Measurements from ENCODE around the gene SLC26A11.

DNA sequence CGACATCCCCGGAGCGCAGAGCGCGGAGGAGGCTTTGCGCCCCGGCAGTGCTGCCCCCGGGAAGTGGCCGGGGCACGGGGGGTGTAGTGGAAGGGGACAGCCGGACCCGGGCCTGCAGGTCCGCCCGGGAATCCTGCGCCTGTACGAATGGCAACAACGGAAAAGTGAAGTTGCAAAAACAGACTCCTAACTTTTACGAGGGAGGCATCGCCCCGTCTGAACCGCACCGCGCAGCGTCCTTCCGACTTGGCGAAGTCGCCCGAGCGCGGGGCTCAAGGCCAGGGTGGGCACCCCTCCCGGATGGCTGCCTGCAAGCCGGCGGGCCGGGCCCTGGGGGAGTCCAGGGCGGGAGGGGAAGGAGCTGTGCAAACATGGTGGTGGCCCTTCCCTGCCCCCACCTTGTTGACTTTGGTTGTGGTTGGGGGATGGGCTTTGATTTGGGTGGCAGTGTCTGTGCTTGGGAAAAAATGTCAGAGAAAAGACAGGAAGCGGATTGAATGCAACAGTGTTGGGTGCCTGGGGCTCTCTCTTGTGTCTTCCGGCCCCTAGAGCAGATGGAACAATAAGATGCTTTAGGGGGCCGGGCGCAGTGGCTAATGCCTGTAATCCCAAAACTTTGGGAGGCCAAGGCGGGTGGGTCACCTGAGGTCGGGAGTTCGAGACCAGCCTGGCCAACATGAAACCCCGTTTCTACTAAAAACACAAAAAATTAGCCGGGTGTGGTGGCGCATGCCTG, 41.1 kb downstream of the SLC26A11 start:
- TF ChIP-seq SP1 (IDR thresholded peaks at IDR 0.05) (no peak), FOXA1 (IDR thresholded peaks at IDR 0.05) (no peak), FOXK2 (IDR thresholded peaks at IDR 0.05) (no peak), BHLHE40 (IDR thresholded peaks at IDR 0.05; ENCODE audit: borderline replicate concordance) (no peak), ZNF384 (IDR thresholded peaks at IDR 0.05) (no peak), ELF4 (IDR thresholded peaks at IDR 0.05) (no peak), SUZ12 (IDR thresholded peaks at IDR 0.05) (no peak), FOXM1 (IDR thresholded peaks at IDR 0.05; ENCODE audit: borderline replicate concordance) (no peak), NFRKB (IDR thresholded peaks at IDR 0.05) (no peak)

Data from HEK293T (cell line).